Measurements from ENCODE around the gene DCAF11. TPM values are rescaled to one million over a fixed set of nuclear protein-coding genes. Genes with fewer than 3 reads are reported as not detected.

DCAF11 gene
- total RNA-seq, 1 donor from 2014 or later = 85.6 TPM

DNA sequence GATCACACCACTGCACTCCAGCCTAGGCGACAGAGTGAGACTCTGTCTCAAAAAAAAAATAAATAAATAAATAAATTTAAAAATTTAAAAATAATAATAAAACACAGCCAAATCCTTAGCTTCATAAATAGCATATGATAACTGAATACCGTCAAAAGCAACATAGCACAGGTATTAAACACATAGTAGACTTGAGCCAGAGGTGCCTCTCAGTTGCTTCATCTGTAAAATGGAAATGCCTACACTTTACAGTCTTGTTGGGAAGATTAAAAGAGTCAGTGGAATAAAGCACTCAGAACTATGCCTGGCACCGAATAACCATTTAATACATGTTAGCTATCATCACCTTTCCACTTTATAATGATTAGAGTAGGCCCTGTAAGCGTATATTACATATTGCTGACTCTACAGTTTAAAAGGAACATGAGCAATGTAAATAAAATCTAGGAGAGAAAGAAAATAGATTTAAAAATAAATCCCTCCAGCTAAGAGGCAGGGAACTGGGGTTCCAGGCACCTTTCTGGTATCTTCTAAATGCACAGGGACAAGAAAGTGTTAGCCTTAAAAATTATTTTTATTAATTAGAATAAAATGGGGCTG, 7.8 kb upstream of the DCAF11 start:
- no peaks in the 10 kb centered on the region for H3K9me3 ChIP-seq (ENCODE audit: control insufficient read depth in 3 of 3, low read length in 3 of 3)
- H3K36me3 ChIP-seq (ENCODE audit: control insufficient read depth in 3 of 3, insufficient read depth in 3 of 3, low read length in 3 of 3) = peaks cover 0 to 3% (median 3%) of the 10 kb centered on the region in 3 donors
- no peaks in the 10 kb centered on the region for H3K27me3 ChIP-seq (ENCODE audit: control insufficient read depth in 3 of 3, insufficient read depth in 3 of 3, low read length in 3 of 3)
- peaks cover 0 to 7% (median 7%) of the 10 kb centered on the region in 3 donors for H3K4me1 ChIP-seq (ENCODE audit: control insufficient read depth in 3 of 3, insufficient read depth in 3 of 3, low read length in 3 of 3)
- no peak overlapping the region for H3K27ac ChIP-seq (ENCODE audit: low read depth, low read length)
- H3K4me3 ChIP-seq (ENCODE audit: low read length in 3 of 3) = no peak overlapping the region
- H3K9ac ChIP-seq (ENCODE audit: low read depth in 1 of 3, low read length in 3 of 3) = no peak overlapping the region

DNA sequence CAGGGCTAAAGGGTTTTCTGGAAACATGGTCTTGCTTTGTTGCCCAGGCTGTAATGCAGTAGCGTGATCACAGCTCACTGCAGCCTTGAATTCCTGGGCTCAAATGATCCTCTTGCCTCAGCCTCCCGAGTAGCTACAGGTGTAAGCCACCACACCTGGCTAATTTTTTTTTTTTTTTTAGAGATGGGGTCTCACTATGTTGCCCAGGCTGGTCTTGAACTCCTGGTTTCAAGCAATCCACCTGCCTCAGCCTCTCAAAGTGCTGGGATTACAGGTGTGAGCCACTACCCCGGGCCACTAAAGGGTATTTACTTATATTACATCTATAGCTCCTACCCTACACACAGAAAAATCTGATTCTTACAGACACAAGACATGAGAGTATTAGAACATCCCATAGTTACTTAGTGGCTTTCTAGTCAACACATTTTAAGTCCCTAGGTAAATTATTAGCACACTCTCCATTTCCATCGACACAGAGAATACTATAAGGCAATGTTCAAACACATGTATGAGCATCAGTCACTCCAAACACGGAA, 6.2 kb upstream of the DCAF11 start:
- no peak overlapping the region for H3K27ac ChIP-seq (ENCODE audit: low read depth, low read length)
- H3K27me3 ChIP-seq (ENCODE audit: control insufficient read depth in 3 of 3, insufficient read depth in 3 of 3, low read length in 3 of 3) = no peaks in the 10 kb centered on the region
- peaks cover 0 to 9% (median 7%) of the 10 kb centered on the region in 3 donors for H3K4me1 ChIP-seq (ENCODE audit: control insufficient read depth in 3 of 3, insufficient read depth in 3 of 3, low read length in 3 of 3)
- peaks cover 0 to 3% (median 0%) of the 10 kb centered on the region in 3 donors for H3K36me3 ChIP-seq (ENCODE audit: control insufficient read depth in 3 of 3, insufficient read depth in 3 of 3, low read length in 3 of 3)
- no peaks in the 10 kb centered on the region for H3K9me3 ChIP-seq (ENCODE audit: control insufficient read depth in 3 of 3, low read length in 3 of 3)
- no peak overlapping the region for H3K4me3 ChIP-seq (ENCODE audit: low read length in 3 of 3)
- peak overlapping the region in 2 of 3 donors; percentile 7 to 51 for H3K9ac ChIP-seq (ENCODE audit: low read depth in 1 of 3, low read length in 3 of 3)

DNA sequence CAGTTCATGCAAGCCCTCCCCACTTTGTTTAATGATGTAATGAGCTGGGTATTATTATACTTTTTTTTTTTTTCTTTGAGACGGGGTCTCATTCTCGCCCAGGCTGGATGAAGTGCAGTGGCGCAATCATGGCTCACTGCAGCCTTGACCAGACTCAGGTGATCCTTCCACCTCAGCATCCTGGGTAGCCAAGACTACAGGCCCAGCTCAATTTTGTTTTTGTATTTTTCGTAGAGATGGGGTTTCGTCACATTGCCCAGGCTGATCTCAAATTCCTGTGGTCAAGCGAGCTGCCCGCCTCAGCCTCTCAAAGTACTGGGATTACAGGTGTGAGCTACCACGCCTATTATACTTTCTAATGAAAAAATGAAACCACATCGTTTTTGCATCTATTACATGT, 4.5 kb upstream of the DCAF11 start:
- Histone ChIP-seq H3K4me1 (ENCODE audit: control insufficient read depth in 3 of 3, insufficient read depth in 3 of 3, low read length in 3 of 3) (peaks cover 4 to 15% (median 9%) of the 10 kb centered on the region in 3 donors), H3K9ac (ENCODE audit: low read depth in 1 of 3, low read length in 3 of 3) (no peak overlapping the region), H3K9me3 (ENCODE audit: control insufficient read depth in 3 of 3, low read length in 3 of 3) (no peaks in the 10 kb centered on the region), H3K27me3 (ENCODE audit: control insufficient read depth in 3 of 3, insufficient read depth in 3 of 3, low read length in 3 of 3) (no peaks in the 10 kb centered on the region), H3K4me3 (ENCODE audit: low read length in 3 of 3) (no peak overlapping the region), H3K36me3 (ENCODE audit: control insufficient read depth in 3 of 3, insufficient read depth in 3 of 3, low read length in 3 of 3) (no peaks in the 10 kb centered on the region), H3K27ac (ENCODE audit: low read depth, low read length) (no peak overlapping the region)

DNA sequence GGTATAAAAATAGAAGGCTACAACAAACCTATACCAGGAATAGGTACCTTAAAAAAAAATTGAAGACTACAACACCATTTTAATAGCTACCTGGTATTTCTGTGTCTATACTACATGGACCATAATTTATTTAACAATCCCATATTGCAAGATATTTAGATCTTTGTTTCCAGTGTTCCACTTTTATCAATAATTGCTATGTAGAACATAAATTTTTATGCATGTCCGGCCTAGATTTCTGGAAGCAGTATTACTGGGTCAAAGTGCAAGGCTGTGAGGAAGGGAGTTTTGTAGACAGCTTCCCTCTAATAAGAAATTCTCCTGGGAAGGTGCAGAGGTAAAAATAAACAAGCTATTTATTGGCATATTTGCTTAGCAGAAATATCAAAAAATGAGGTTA, 4.1 kb upstream of the DCAF11 start:
- Histone ChIP-seq H3K36me3 (ENCODE audit: control insufficient read depth in 3 of 3, insufficient read depth in 3 of 3, low read length in 3 of 3) (no peaks in the 10 kb centered on the region), H3K9me3 (ENCODE audit: control insufficient read depth in 3 of 3, low read length in 3 of 3) (no peaks in the 10 kb centered on the region), H3K9ac (ENCODE audit: low read depth in 1 of 3, low read length in 3 of 3) (no peak overlapping the region), H3K4me3 (ENCODE audit: low read length in 3 of 3) (no peak overlapping the region), H3K27ac (ENCODE audit: low read depth, low read length) (no peak overlapping the region), H3K4me1 (ENCODE audit: control insufficient read depth in 3 of 3, insufficient read depth in 3 of 3, low read length in 3 of 3) (peaks cover 8 to 18% (median 13%) of the 10 kb centered on the region in 3 donors), H3K27me3 (ENCODE audit: control insufficient read depth in 3 of 3, insufficient read depth in 3 of 3, low read length in 3 of 3) (no peaks in the 10 kb centered on the region)

DNA sequence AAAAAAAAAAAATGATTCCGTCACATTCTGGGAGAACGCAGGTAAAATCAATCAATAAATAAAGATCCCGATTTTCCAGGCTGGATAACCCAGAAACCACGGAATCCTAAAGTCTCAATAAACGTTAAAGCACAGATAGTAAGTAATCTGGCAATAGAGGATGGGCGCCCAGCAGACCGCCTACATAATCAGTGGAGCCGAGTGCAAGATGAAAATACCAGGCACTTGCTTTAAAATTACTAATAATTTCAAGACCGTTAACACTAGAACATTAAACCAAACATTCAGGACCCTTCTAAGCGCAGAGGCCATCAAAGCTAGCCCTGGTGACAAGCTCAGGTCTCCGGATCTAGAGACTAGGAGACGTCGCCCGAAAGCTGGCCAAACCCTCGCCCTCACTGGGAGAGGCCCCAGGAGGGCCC, 1.2 kb upstream of the DCAF11 start:
- peak overlapping the region; percentile 93 to 98 (median 98) for H3K4me3 ChIP-seq (ENCODE audit: low read length in 3 of 3)
- H3K36me3 ChIP-seq (ENCODE audit: control insufficient read depth in 3 of 3, insufficient read depth in 3 of 3, low read length in 3 of 3) = peaks cover 12 to 18% (median 12%) of the 10 kb centered on the region in 3 donors
- H3K27ac ChIP-seq (ENCODE audit: low read depth, low read length) = peak overlapping the region; percentile 97
- peaks cover 21 to 29% (median 28%) of the 10 kb centered on the region in 3 donors for H3K4me1 ChIP-seq (ENCODE audit: control insufficient read depth in 3 of 3, insufficient read depth in 3 of 3, low read length in 3 of 3)
- peak overlapping the region; percentile 85 to 100 (median 99) for H3K9ac ChIP-seq (ENCODE audit: low read depth in 1 of 3, low read length in 3 of 3)
- H3K27me3 ChIP-seq (ENCODE audit: control insufficient read depth in 3 of 3, insufficient read depth in 3 of 3, low read length in 3 of 3) = no peaks in the 10 kb centered on the region
- no peaks in the 10 kb centered on the region for H3K9me3 ChIP-seq (ENCODE audit: control insufficient read depth in 3 of 3, low read length in 3 of 3)

DNA sequence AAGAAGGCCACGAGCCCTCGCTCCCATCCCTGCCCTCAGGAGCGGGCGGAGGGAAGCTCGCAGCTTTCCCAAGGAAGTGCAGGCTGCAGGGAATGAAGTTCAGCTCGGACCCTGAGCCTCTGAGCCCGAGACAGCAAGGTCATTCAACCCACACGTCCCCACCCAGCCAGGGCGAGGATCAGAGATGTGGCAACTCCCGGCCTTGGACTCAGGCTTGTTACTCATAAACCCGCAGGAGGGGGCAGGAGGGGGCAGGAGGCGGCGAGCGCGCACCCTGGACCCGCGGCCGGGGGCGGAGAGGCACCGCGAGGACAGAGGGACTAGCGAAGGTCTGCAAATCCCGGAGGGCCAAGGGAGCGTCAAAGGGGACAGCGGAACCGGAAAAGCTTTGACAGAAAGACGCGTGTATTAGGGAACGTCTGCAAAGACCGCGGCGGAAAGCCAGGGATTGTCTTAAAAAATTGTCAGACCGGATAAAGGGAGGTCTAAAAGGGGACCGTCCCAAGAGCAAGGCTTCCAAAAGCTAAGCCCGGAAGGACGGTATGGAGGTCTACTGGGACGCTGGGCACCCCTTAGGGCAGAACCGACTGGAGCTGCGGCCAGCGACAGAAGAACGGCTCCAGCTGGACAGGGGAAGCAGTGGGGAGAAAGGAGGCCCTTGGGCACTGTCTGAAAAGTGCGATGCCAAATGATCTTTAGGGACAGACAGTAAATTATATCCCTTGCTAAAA, 611 bp upstream of the DCAF11 start:
- peaks cover 21 to 24% (median 23%) of the 10 kb centered on the region in 3 donors for H3K4me1 ChIP-seq (ENCODE audit: control insufficient read depth in 3 of 3, insufficient read depth in 3 of 3, low read length in 3 of 3)
- H3K27me3 ChIP-seq (ENCODE audit: control insufficient read depth in 3 of 3, insufficient read depth in 3 of 3, low read length in 3 of 3) = no peaks in the 10 kb centered on the region
- peak overlapping the region; percentile 97 for H3K27ac ChIP-seq (ENCODE audit: low read depth, low read length)
- peak overlapping the region; percentile 93 to 98 (median 98) for H3K4me3 ChIP-seq (ENCODE audit: low read length in 3 of 3)
- H3K36me3 ChIP-seq (ENCODE audit: control insufficient read depth in 3 of 3, insufficient read depth in 3 of 3, low read length in 3 of 3) = peaks cover 17 to 23% (median 18%) of the 10 kb centered on the region in 3 donors
- no peaks in the 10 kb centered on the region for H3K9me3 ChIP-seq (ENCODE audit: control insufficient read depth in 3 of 3, low read length in 3 of 3)
- H3K9ac ChIP-seq (ENCODE audit: low read depth in 1 of 3, low read length in 3 of 3) = peak overlapping the region; percentile 85 to 100 (median 99)

DNA sequence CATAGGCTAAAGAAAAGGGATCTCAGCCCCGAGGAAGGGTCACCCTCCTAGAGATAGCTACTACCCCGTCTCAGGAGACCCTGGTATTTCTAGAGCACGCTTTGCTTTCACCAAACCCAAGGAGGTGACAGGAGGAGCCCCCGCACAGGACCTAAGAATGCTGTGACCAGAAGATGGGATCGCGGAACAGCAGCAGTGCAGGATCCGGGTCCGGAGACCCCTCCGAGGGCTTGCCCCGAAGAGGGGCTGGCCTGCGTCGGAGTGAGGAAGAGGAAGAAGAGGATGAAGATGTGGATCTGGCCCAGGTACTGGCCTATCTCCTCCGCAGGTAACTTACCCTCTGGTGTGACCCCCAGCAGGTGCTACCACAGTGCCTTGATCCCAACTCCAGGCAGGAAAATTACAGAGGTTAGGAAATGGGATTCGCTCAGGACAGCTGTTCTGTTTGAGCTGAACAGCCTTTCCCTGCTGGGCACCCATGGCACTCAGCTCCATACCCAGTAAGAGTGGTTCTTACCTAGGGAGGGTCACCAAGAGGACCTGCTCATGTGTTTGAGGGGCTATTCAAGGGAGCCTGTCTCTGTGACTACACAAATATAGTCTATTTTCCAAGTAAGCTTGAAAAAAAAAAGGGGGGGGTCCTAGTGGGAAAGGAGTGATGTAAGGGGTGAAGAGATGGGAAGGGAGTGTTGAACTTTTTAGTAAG, 998 bp downstream of the DCAF11 start:
- peaks cover 21 to 23% (median 21%) of the 10 kb centered on the region in 3 donors for H3K4me1 ChIP-seq (ENCODE audit: control insufficient read depth in 3 of 3, insufficient read depth in 3 of 3, low read length in 3 of 3)
- peaks cover 30 to 36% (median 31%) of the 10 kb centered on the region in 3 donors for H3K36me3 ChIP-seq (ENCODE audit: control insufficient read depth in 3 of 3, insufficient read depth in 3 of 3, low read length in 3 of 3)
- no peaks in the 10 kb centered on the region for H3K9me3 ChIP-seq (ENCODE audit: control insufficient read depth in 3 of 3, low read length in 3 of 3)
- H3K27ac ChIP-seq (ENCODE audit: low read depth, low read length) = peak overlapping the region; percentile 97
- H3K27me3 ChIP-seq (ENCODE audit: control insufficient read depth in 3 of 3, insufficient read depth in 3 of 3, low read length in 3 of 3) = no peaks in the 10 kb centered on the region
- peak overlapping the region; percentile 88 to 100 (median 94) for H3K9ac ChIP-seq (ENCODE audit: low read depth in 1 of 3, low read length in 3 of 3)
- peak overlapping the region; percentile 85 to 98 (median 98) for H3K4me3 ChIP-seq (ENCODE audit: low read length in 3 of 3)

DNA sequence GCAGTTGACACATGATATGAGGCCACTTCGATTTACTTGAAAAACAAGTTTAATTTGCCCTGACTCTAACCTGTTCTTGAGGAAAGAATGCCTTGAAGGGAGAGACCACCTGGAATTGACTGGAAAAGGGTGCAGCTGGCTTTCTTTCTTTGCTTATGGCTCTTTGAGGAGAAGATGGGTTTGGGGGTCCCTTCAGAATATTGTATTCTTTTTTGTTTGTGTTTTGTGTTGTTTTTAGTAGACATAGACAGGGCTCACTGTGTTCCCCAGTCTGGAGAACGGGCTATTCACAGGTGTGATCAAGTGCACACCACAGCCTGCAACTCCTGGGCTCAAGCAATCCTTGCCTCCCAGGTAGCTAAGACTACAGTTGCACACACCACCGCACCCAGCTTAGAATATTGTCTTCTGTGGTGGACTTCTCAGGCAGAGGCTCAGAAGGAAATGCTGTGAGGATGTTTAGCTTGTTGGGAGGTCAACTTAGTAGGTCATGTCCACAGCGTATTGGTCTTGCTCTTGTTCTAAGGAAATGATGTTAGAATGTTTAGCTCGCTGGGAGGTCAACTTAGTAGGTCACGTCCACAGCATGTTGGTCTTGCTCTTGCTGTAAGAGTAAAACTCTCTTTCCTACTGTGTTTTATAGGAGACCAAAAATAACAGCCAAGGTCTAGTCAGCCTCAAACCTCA, 1.7 kb downstream of the DCAF11 start:
- Histone ChIP-seq H3K36me3 (ENCODE audit: control insufficient read depth in 3 of 3, insufficient read depth in 3 of 3, low read length in 3 of 3) (peaks cover 37 to 43% (median 38%) of the 10 kb centered on the region in 3 donors), H3K27me3 (ENCODE audit: control insufficient read depth in 3 of 3, insufficient read depth in 3 of 3, low read length in 3 of 3) (no peaks in the 10 kb centered on the region), H3K9ac (ENCODE audit: low read depth in 1 of 3, low read length in 3 of 3) (peak overlapping the region; percentile 88 to 100 (median 94)), H3K4me3 (ENCODE audit: low read length in 3 of 3) (peak overlapping the region; percentile 85 to 98 (median 98)), H3K4me1 (ENCODE audit: control insufficient read depth in 3 of 3, insufficient read depth in 3 of 3, low read length in 3 of 3) (peaks cover 21 to 23% (median 21%) of the 10 kb centered on the region in 3 donors), H3K27ac (ENCODE audit: low read depth, low read length) (no peak overlapping the region), H3K9me3 (ENCODE audit: control insufficient read depth in 3 of 3, low read length in 3 of 3) (no peaks in the 10 kb centered on the region)

DNA sequence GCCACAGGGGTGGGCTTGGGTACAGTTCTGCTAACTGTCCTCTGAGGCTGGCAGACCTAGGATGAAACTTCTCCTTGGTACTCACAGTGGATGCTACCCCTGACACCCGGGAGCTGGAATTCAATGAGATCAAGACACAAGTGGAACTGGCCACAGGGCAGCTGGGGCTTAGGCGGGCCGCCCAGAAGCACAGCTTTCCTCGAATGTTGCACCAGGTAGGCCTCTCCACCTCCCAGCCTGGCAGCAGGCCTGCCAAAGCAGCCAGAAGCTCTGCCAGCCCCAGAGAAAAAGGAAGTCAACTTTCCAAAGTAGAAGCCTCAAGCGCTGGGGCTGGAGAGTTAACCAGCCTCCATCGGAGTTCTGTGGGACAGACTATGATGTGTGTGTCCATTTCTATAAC, 2.6 kb downstream of the DCAF11 start:
- Histone ChIP-seq H3K27me3 (ENCODE audit: control insufficient read depth in 3 of 3, insufficient read depth in 3 of 3, low read length in 3 of 3) (no peaks in the 10 kb centered on the region), H3K4me3 (ENCODE audit: low read length in 3 of 3) (no peak overlapping the region), H3K27ac (ENCODE audit: low read depth, low read length) (no peak overlapping the region), H3K36me3 (ENCODE audit: control insufficient read depth in 3 of 3, insufficient read depth in 3 of 3, low read length in 3 of 3) (peaks cover 44 to 50% (median 44%) of the 10 kb centered on the region in 3 donors), H3K4me1 (ENCODE audit: control insufficient read depth in 3 of 3, insufficient read depth in 3 of 3, low read length in 3 of 3) (peaks cover 21 to 23% (median 21%) of the 10 kb centered on the region in 3 donors), H3K9ac (ENCODE audit: low read depth in 1 of 3, low read length in 3 of 3) (peak overlapping the region in 1 of 3 donors; percentile 0), H3K9me3 (ENCODE audit: control insufficient read depth in 3 of 3, low read length in 3 of 3) (no peaks in the 10 kb centered on the region)

Measured in skeletal muscle tissue (tissue), 4 donors.